Aorta (tissue), 5 donors: ENCODE measurements around the gene NFIX. TPM values are rescaled to one million over a fixed set of nuclear protein-coding genes. Genes with fewer than 3 reads are reported as not detected.

ENCODE experiments used
- ATAC-seq: fragments of 200-7000 bp; cut with Tn5 transposase; one replicate; pipeline ENCODE4 v1.9.1; 2022; ENCODE audit warnings: moderate library complexity; ENCODE audit not compliant: low FRiP score
- DNase-seq, 2 donors: peaks; one replicate each; pipeline ENCODE4 v3.0.0-alpha.2; 2020
- H3K27ac ChIP-seq, 2 donors: one replicate each; pipeline ENCODE4 v1.5.1; 2013; ENCODE audit warnings: low read length in 2 of 2, mild to moderate bottlenecking in 2 of 2, moderate library complexity in 2 of 2, control low read depth in 1 of 2, inconsistent platforms in 1 of 2, low read depth in 1 of 2
- H3K27me3 ChIP-seq, 2 donors: one replicate each; pipeline ENCODE4 v1.6.1; 2013; ENCODE audit warnings: control low read depth in 1 of 2, low read length in 1 of 2, mild to moderate bottlenecking in 1 of 2, moderate library complexity in 1 of 2; ENCODE audit not compliant: insufficient read depth in 2 of 2, control insufficient read depth in 1 of 2
- H3K36me3 ChIP-seq, 2 donors: one replicate each; pipeline ENCODE4 v1.6.1; 2013; ENCODE audit warnings: control low read depth in 1 of 2, low read length in 1 of 2, mild to moderate bottlenecking in 1 of 2; ENCODE audit not compliant: insufficient read depth in 2 of 2, control insufficient read depth in 1 of 2
- H3K4me1 ChIP-seq, 2 donors: one replicate each; pipeline ENCODE4 v1.6.1; 2013; ENCODE audit warnings: low read length in 2 of 2, control low read depth in 1 of 2, mild to moderate bottlenecking in 1 of 2, moderate library complexity in 1 of 2; ENCODE audit not compliant: insufficient read depth in 2 of 2, control insufficient read depth in 1 of 2
- H3K4me3 ChIP-seq, 2 donors: one replicate each; pipeline ENCODE4 v1.5.1; 2013; ENCODE audit warnings: low read length in 2 of 2, control low read depth in 1 of 2, mild to moderate bottlenecking in 1 of 2
- H3K9me3 ChIP-seq: one replicate; pipeline ENCODE4 v1.6.1; 2013; ENCODE audit warnings: mild to moderate bottlenecking, low read length; ENCODE audit not compliant: control insufficient read depth
- WGBS, 2 donors: extraction: QIAGEN DNeasy Blood & Tissue Kit; methylation state at CpG; one replicate each; pipeline ENCODE4 v1.1.7; 2013; 5-methylcytosine and 5-hydroxymethylcytosine counted together
- intact Hi-C, 2 donors: fragments of 100-400 bp; cut with DNase I; formaldehyde crosslinking; loops; one replicate each; pipeline versions ENCODE4 v1.14.2 to v1.15.0; 2022
- polyA plus RNA-seq, 2 donors: library from polyadenylated mRNA; stranded (reverse); fragments of 200-250 nt; gene quantifications; one replicate each; pipeline ENCODE4 v1.2.3, GENCODE V29; 2013
- total RNA-seq, 2 donors: library from RNA; stranded (reverse); fragmentation: NEBNext Ultra II Directional; extraction: Animal tissue kit (Norgen Biotek cat#: 25700); gene quantifications; one replicate each; pipeline ENCODE4 v1.2.1, GENCODE V29; 2021
- donor health status: healthy with polysubstance abuse.
- donor health status: Bipolar disorder and iron deficiency.
- donor health status: DM: no; HTN: no; CAD: no.
- donor health status: DM: no; HTN: no; CAD: no.
- donor health status: DM: yes; HTN: yes; CAD: no.

NFIX gene
- total and polyA plus RNA-seq, 4 donors, result 45.5 to 327 (median 117) TPM

GRCh38 chr19:13001166-13001501 lies 5.9 kb downstream of the NFIX start:
- DNase-seq (no peak), ATAC-seq (no peak)
- intact Hi-C loops, result no loop called here
- Histone ChIP-seq H3K36me3 (no peaks in the 10 kb centered on the region), H3K9me3 (no peaks in the 10 kb centered on the region), H3K4me3 (no peak overlapping the region), H3K27ac (peak overlapping the region; percentile 70 to 87), H3K27me3 (no peaks in the 10 kb centered on the region), H3K4me1 (no peaks in the 10 kb centered on the region)
- 64 to 73% methylated on average over 19 of the region's 19 CpGs for WGBS, 2 donors

GRCh38 chr19:13001502-13002165 lies 6.4 kb downstream of the NFIX start:
- Histone ChIP-seq H3K27ac (peak overlapping the region; percentile 70 to 87), H3K36me3 (no peaks in the 10 kb centered on the region), H3K4me3 (no peak overlapping the region), H3K27me3 (no peaks in the 10 kb centered on the region), H3K4me1 (no peaks in the 10 kb centered on the region), H3K9me3 (no peaks in the 10 kb centered on the region)
- WGBS, 2 donors, result 10 to 13% methylated on average over 40 to 41 of the region's 41 CpGs
- intact Hi-C loops, result no loop called here
- ATAC-seq, result peak; percentile 64
- no peak for DNase-seq

- intact Hi-C loops, result no loop called here
- Histone ChIP-seq H3K4me1 (peaks cover 0 to 3% of the 10 kb centered on the region in 2 donors), H3K9me3 (no peaks in the 10 kb centered on the region), H3K27ac (peak overlapping the region; percentile 70 to 87), H3K4me3 (peak overlapping the region in 1 of 2 donors; percentile 9), H3K36me3 (no peaks in the 10 kb centered on the region), H3K27me3 (no peaks in the 10 kb centered on the region)
- peak; percentile 88 to 89 for DNase-seq
- ATAC-seq, result peak; percentile 76
- 4 to 7% methylated on average over 19 to 29 of the region's 29 CpGs for WGBS, 2 donors
Measured at GRCh38 chr19:13002166-13002898, 7.1 kb downstream of the NFIX start.

- H3K4me1 ChIP-seq, result peaks cover 0 to 3% of the 10 kb centered on the region in 2 donors
Measured at GRCh38 chr19:13003081-13003480, 7.8 kb downstream of the NFIX start.

GRCh38 chr19:13004273-13004672 lies 9.0 kb downstream of the NFIX start:
- peaks cover 0 to 3% of the 10 kb centered on the region in 2 donors for H3K4me1 ChIP-seq
- H3K9me3 ChIP-seq, result no peaks in the 10 kb centered on the region
- no peaks in the 10 kb centered on the region for H3K27me3 ChIP-seq
- H3K36me3 ChIP-seq, result no peaks in the 10 kb centered on the region
- no peak overlapping the region for H3K4me3 ChIP-seq
- DNase-seq (no peak), ATAC-seq (no peak)
- WGBS, 2 donors, result 74 to 80% methylated on average over 7 of the region's 7 CpGs
- H3K27ac ChIP-seq, result peak overlapping the region in 1 of 2 donors; percentile 22
- intact Hi-C loops, result no loop called here

More at GRCh38 chr19:13003081-13003480, 7.8 kb downstream of the NFIX start:
- Histone ChIP-seq H3K36me3 (no peaks in the 10 kb centered on the region), H3K4me3 (peak overlapping the region in 1 of 2 donors; percentile 9), H3K9me3 (no peaks in the 10 kb centered on the region), H3K27ac (peak overlapping the region; percentile 50 to 87), H3K27me3 (no peaks in the 10 kb centered on the region)
- DNase-seq (no peak), ATAC-seq (no peak)
- intact Hi-C loops, result no loop called here
- 23% methylated on average over 15 of the region's 15 CpGs for WGBS, 2 donors

- Histone ChIP-seq H3K4me1 (peaks cover 0 to 3% of the 10 kb centered on the region in 2 donors), H3K36me3 (no peaks in the 10 kb centered on the region), H3K4me3 (no peak overlapping the region), H3K27me3 (no peaks in the 10 kb centered on the region), H3K27ac (no peak overlapping the region), H3K9me3 (no peaks in the 10 kb centered on the region)
- 73 to 79% methylated on average over 4 of the region's 4 CpGs for WGBS, 2 donors
- no peak for DNase-seq
- intact Hi-C loops, result no loop called here
- ATAC-seq, result no peak
Measured at GRCh38 chr19:13005253-13005652, 10.0 kb downstream of the NFIX start.

GRCh38 chr19:13005861-13006370 lies 10.6 kb downstream of the NFIX start:
- peak overlapping the region in 1 of 2 donors; percentile 58 for H3K27ac ChIP-seq

GRCh38 chr19:13006431-13007281 lies 11.4 kb downstream of the NFIX start:
- intact Hi-C loops, result no loop called here
- H3K27me3 ChIP-seq, result no peaks in the 10 kb centered on the region
- no peak overlapping the region for H3K4me3 ChIP-seq
- H3K27ac ChIP-seq, result peak overlapping the region; percentile 39 to 90
- 14% methylated on average over 28 of the region's 28 CpGs for WGBS, 2 donors
- H3K36me3 ChIP-seq, result no peaks in the 10 kb centered on the region
- ATAC-seq (no peak), DNase-seq (peak in 1 of 2 donors; percentile 71)
- H3K4me1 ChIP-seq, result peaks cover 0 to 3% of the 10 kb centered on the region in 2 donors
- no peaks in the 10 kb centered on the region for H3K9me3 ChIP-seq

More at GRCh38 chr19:13005861-13006370, 10.6 kb downstream of the NFIX start:
- Histone ChIP-seq H3K9me3 (no peaks in the 10 kb centered on the region), H3K36me3 (no peaks in the 10 kb centered on the region), H3K4me1 (peaks cover 0 to 3% of the 10 kb centered on the region in 2 donors), H3K4me3 (no peak overlapping the region), H3K27me3 (no peaks in the 10 kb centered on the region)
- DNase-seq (no peak), ATAC-seq (no peak)
- WGBS, 2 donors, result 35 to 37% methylated on average over 12 of the region's 12 CpGs
- intact Hi-C loops, result no loop called here
